Thyroid gland (tissue), 4 donors: ENCODE measurements around the gene TGM4.

Experiments
- CTCF ChIP-seq, 6 experiments: fragments of 200-600 bp in 3 of 6; fragments of 450-650 bp in 3 of 6; sonication (generic) in 3 of 6; IDR thresholded peaks; one replicate each; pipeline ENCODE4 v1.5.1; 2016 to 2019; ENCODE audit warnings: antibody characterized with exemption in 6 of 6, mild to moderate bottlenecking in 2 of 6, inconsistent platforms in 1 of 6, moderate library complexity in 1 of 6
- POLR2A ChIP-seq, 2 donors: fragments of 450-650 bp; IDR thresholded peaks; one replicate each; pipeline ENCODE4 v1.6.1; 2017; ENCODE audit warnings: antibody characterized with exemption in 2 of 2, mild to moderate bottlenecking in 2 of 2, moderate library complexity in 1 of 2

GRCh38 chr3:44867421-44868111, 6.8 kb upstream of the TGM4 start:
- TF ChIP-seq POLR2A (IDR thresholded peaks at IDR 0.05) (no peak), CTCF (IDR thresholded peaks at IDR 0.05) (no peak)
